Measurements from ENCODE around the gene TNFSF15. TPM values are rescaled to one million over a fixed set of nuclear protein-coding genes. Genes with fewer than 3 reads are reported as not detected.

TNFSF15 gene
- total RNA-seq, 1 donor from 2014 or later = not detected

GRCh38 chr9:114791736-114792135 lies 14.1 kb downstream of the TNFSF15 start:
- no peak for DNase-seq (ENCODE audit: low spot score)
- Histone ChIP-seq H4K20me1 (ENCODE audit: low read depth) (no peaks in the 10 kb centered on the region), H3K4me3 (no peak overlapping the region), H2AFZ (replicated peaks) (no peak overlapping the region), H3K27me3 (no peaks in the 10 kb centered on the region), H3K79me2 (ENCODE audit: low read depth) (no peaks in the 10 kb centered on the region), H3K4me2 (no peak overlapping the region), H3K4me1 (no peaks in the 10 kb centered on the region), H3K36me3 (no peaks in the 10 kb centered on the region), H3K9ac (no peak overlapping the region), H3K27ac (no peak overlapping the region), H3F3A (ENCODE audit: low read depth) (no peaks in the 10 kb centered on the region), H3K9me3 (ENCODE audit: low read depth) (no peaks in the 10 kb centered on the region)
- no peaks in the 10 kb centered on the region for H3K9me3 Mint-ChIP-seq
- no peak overlapping the region for H3K4me3 Mint-ChIP-seq
- H3K27me3 Mint-ChIP-seq (ENCODE audit: insufficient read depth, low read depth) = peaks cover 5% of the 10 kb centered on the region
- H3K36me3 Mint-ChIP-seq = no peaks in the 10 kb centered on the region
- no peak for TF ChIP-seq EZH2phosphoT487 (IDR thresholded peaks at IDR 0.05)
- no peak for TF ChIP-seq EZH2 (IDR thresholded peaks at IDR 0.05)
- no peak for TF ChIP-seq CTCF (IDR thresholded peaks at IDR 0.05)
- H3K4me1 Mint-ChIP-seq = peaks cover 3% of the 10 kb centered on the region
- H3K27ac Mint-ChIP-seq = no peak overlapping the region

- Histone ChIP-seq H3K4me3 (no peak overlapping the region), H3K79me2 (ENCODE audit: low read depth) (no peaks in the 10 kb centered on the region), H3K9me3 (ENCODE audit: low read depth) (no peaks in the 10 kb centered on the region), H3K36me3 (no peaks in the 10 kb centered on the region), H3F3A (ENCODE audit: low read depth) (no peaks in the 10 kb centered on the region), H2AFZ (replicated peaks) (no peak overlapping the region), H3K27me3 (no peaks in the 10 kb centered on the region), H4K20me1 (ENCODE audit: low read depth) (no peaks in the 10 kb centered on the region), H3K27ac (no peak overlapping the region), H3K4me2 (no peak overlapping the region), H3K9ac (no peak overlapping the region), H3K4me1 (no peaks in the 10 kb centered on the region)
- DNase-seq (ENCODE audit: low spot score) = no peak
- Mint-ChIP-seq H3K9me3 (no peaks in the 10 kb centered on the region), H3K4me1 (peaks cover 3% of the 10 kb centered on the region), H3K27ac (no peak overlapping the region), H3K36me3 (no peaks in the 10 kb centered on the region), H3K27me3 (ENCODE audit: insufficient read depth, low read depth) (peaks cover 5% of the 10 kb centered on the region), H3K4me3 (no peak overlapping the region)
- no peak for TF ChIP-seq EZH2 (IDR thresholded peaks at IDR 0.05)
- TF ChIP-seq CTCF (IDR thresholded peaks at IDR 0.05) = no peak
- no peak for TF ChIP-seq EZH2phosphoT487 (IDR thresholded peaks at IDR 0.05)
Measured at GRCh38 chr9:114791312-114791711, 14.5 kb downstream of the TNFSF15 start.

- Histone ChIP-seq H3K4me2 (no peak overlapping the region), H3F3A (ENCODE audit: low read depth) (no peaks in the 10 kb centered on the region), H3K36me3 (no peaks in the 10 kb centered on the region), H3K27ac (no peak overlapping the region), H3K4me1 (peaks cover 2% of the 10 kb centered on the region), H2AFZ (replicated peaks) (no peak overlapping the region), H3K9ac (no peak overlapping the region), H3K79me2 (ENCODE audit: low read depth) (no peaks in the 10 kb centered on the region), H3K9me3 (ENCODE audit: low read depth) (no peaks in the 10 kb centered on the region), H3K4me3 (no peak overlapping the region), H3K27me3 (no peaks in the 10 kb centered on the region), H4K20me1 (ENCODE audit: low read depth) (no peaks in the 10 kb centered on the region)
- Mint-ChIP-seq H3K27ac (no peak overlapping the region), H3K9me3 (no peaks in the 10 kb centered on the region), H3K4me3 (no peak overlapping the region), H3K36me3 (no peaks in the 10 kb centered on the region), H3K27me3 (ENCODE audit: insufficient read depth, low read depth) (peaks cover 6% of the 10 kb centered on the region), H3K4me1 (peaks cover 5% of the 10 kb centered on the region)
- TF ChIP-seq EZH2phosphoT487 (IDR thresholded peaks at IDR 0.05) = no peak
- no peak for TF ChIP-seq CTCF (IDR thresholded peaks at IDR 0.05)
- TF ChIP-seq EZH2 (IDR thresholded peaks at IDR 0.05) = no peak
- no peak for DNase-seq (ENCODE audit: low spot score)
Measured at GRCh38 chr9:114790521-114790920, 15.3 kb downstream of the TNFSF15 start.

Data from neural progenitor cell (in vitro differentiated cells).